Endodermal cell (in vitro differentiated cells): ENCODE results near the gene IFIT1B. TPM values are rescaled to one million over a fixed set of nuclear protein-coding genes. Genes with fewer than 3 reads are reported as not detected.
A peak's percentile ranks its signal among the peaks of the same experiment; 100 is the strongest.

ENCODE experiments used
- DNase-seq: peaks from one replicate; pipeline ENCODE4 v3.0.0-alpha.2; 2017
- H3K27ac ChIP-seq: 2 replicates; pipeline ENCODE4 v1.5.1; 2013; ENCODE audit warnings: mild to moderate bottlenecking, low read depth, low read length, moderate library complexity
- H3K27me3 ChIP-seq: 2 replicates; pipeline ENCODE4 v1.6.1; 2013; ENCODE audit warnings: mild to moderate bottlenecking, low read length, moderate library complexity; ENCODE audit not compliant: insufficient read depth, control insufficient read depth, poor library complexity, severe bottlenecking
- H3K36me3 ChIP-seq: 2 replicates; pipeline ENCODE4 v1.7.0; 2013; ENCODE audit warnings: mild to moderate bottlenecking, low read length, moderate library complexity; ENCODE audit not compliant: control insufficient read depth, insufficient read depth
- H3K4me1 ChIP-seq: one replicate; pipeline ENCODE4 v1.7.0; 2013; ENCODE audit warnings: low read length; ENCODE audit not compliant: control insufficient read depth, insufficient read depth
- H3K4me3 ChIP-seq: 2 replicates; pipeline ENCODE4 v1.5.1; 2013; ENCODE audit warnings: mild to moderate bottlenecking, low read length, moderate library complexity
- H3K9ac ChIP-seq: 2 replicates; pipeline ENCODE4 v1.6.1; 2013; ENCODE audit warnings: mild to moderate bottlenecking, low read length, moderate library complexity; ENCODE audit not compliant: poor library complexity, severe bottlenecking; ENCODE audit errors: extremely low read depth
- H3K9me3 ChIP-seq: 2 replicates; pipeline ENCODE4 v1.6.1; 2013; ENCODE audit warnings: mild to moderate bottlenecking, low read length, moderate library complexity; ENCODE audit not compliant: control insufficient read depth
- H3K27ac Mint-ChIP-seq: 2 replicates; pipeline ENCODE4 v1.8.0; 2020; ENCODE audit warnings: mixed read lengths
- H3K27me3 Mint-ChIP-seq: 2 replicates; pipeline ENCODE4 v1.8.0; 2021; ENCODE audit warnings: mild to moderate bottlenecking, mixed read lengths; ENCODE audit not compliant: insufficient read depth
- H3K36me3 Mint-ChIP-seq: 2 replicates; pipeline ENCODE4 v1.8.0; 2020; ENCODE audit warnings: low read depth, mixed read lengths
- H3K4me1 Mint-ChIP-seq: 2 replicates; pipeline ENCODE4 v1.8.0; 2020; ENCODE audit warnings: mixed read lengths
- H3K4me3 Mint-ChIP-seq: 2 replicates; pipeline ENCODE4 v1.8.0; 2020; ENCODE audit warnings: mild to moderate bottlenecking, moderate library complexity, mixed read lengths
- H3K9me3 Mint-ChIP-seq: 2 replicates; pipeline ENCODE4 v1.8.0; 2020; ENCODE audit warnings: mild to moderate bottlenecking, mixed read lengths
- WGBS, 2 experiments: methylation state at CpG; one replicate each; pipeline versions ENCODE4 v1.1.5 to v1.1.7; 2013; ENCODE audit warnings: missing lambda C conversion rate in 2 of 2, mixed read lengths in 1 of 2; ENCODE audit not compliant: insufficient coverage in 1 of 2, insufficient read length in 1 of 2; 5-methylcytosine and 5-hydroxymethylcytosine counted together
- total RNA-seq, 2 donors: library from RNA; stranded (reverse); fragmentation: NEBNext Ultra II Directional in 1 of 2; extraction: Animal tissue kit (Norgen Biotek cat#: 25700) in 1 of 2; gene quantifications; 2 replicates in 1 of 2; 3 replicates in 1 of 2; pipeline ENCODE4 v1.2.1, GENCODE V29; 2021
- TF ChIP-seq, protein P1 (sequence below): fragments of 200-600 bp; sonication (generic); conservative IDR thresholded peaks from 2 replicates; pipeline ENCODE4 v1.5.0; 2021; ENCODE audit warnings: antibody characterized with exemption, mild to moderate bottlenecking

IFIT1B gene
- total RNA-seq, 2 donors from 2014 or later: not detected

GRCh38 chr10:89369156-89370105, 8.4 kb upstream of the IFIT1B start:
- Histone ChIP-seq H3K36me3 (no peaks in the 10 kb centered on the region), H3K9me3 (no peaks in the 10 kb centered on the region), H3K27me3 (no peaks in the 10 kb centered on the region), H3K4me3 (no peak overlapping the region), H3K9ac (no peak overlapping the region), H3K4me1 (peaks cover 8% of the 10 kb centered on the region), H3K27ac (no peak overlapping the region)
- DNase-seq: peak; percentile 48
- TF ChIP-seq, protein P1, sequence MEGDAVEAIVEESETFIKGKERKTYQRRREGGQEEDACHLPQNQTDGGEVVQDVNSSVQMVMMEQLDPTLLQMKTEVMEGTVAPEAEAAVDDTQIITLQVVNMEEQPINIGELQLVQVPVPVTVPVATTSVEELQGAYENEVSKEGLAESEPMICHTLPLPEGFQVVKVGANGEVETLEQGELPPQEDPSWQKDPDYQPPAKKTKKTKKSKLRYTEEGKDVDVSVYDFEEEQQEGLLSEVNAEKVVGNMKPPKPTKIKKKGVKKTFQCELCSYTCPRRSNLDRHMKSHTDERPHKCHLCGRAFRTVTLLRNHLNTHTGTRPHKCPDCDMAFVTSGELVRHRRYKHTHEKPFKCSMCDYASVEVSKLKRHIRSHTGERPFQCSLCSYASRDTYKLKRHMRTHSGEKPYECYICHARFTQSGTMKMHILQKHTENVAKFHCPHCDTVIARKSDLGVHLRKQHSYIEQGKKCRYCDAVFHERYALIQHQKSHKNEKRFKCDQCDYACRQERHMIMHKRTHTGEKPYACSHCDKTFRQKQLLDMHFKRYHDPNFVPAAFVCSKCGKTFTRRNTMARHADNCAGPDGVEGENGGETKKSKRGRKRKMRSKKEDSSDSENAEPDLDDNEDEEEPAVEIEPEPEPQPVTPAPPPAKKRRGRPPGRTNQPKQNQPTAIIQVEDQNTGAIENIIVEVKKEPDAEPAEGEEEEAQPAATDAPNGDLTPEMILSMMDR: peak; percentile 85
- 85 to 87% methylated on average over 2 to 4 of the region's 5 CpGs for WGBS, 2 experiments
- no peaks in the 10 kb centered on the region for H3K27me3 Mint-ChIP-seq
- peaks cover 10% of the 10 kb centered on the region for H3K9me3 Mint-ChIP-seq
- H3K4me1 Mint-ChIP-seq: peaks cover 29% of the 10 kb centered on the region
- H3K4me3 Mint-ChIP-seq: no peak overlapping the region
- no peaks in the 10 kb centered on the region for H3K36me3 Mint-ChIP-seq
- H3K27ac Mint-ChIP-seq: peak overlapping the region; percentile 44

GRCh38 chr10:89371079-89371478, 6.8 kb upstream of the IFIT1B start:
- H3K4me3 ChIP-seq: no peak overlapping the region
- no peak overlapping the region for H3K27ac ChIP-seq
- peaks cover 6% of the 10 kb centered on the region for H3K9me3 Mint-ChIP-seq
- H3K4me1 ChIP-seq: peaks cover 3% of the 10 kb centered on the region
- peaks cover 27% of the 10 kb centered on the region for H3K4me1 Mint-ChIP-seq
- H3K27ac Mint-ChIP-seq: no peak overlapping the region
- H3K27me3 ChIP-seq: no peaks in the 10 kb centered on the region
- TF ChIP-seq, protein P1: no peak
- no peaks in the 10 kb centered on the region for H3K36me3 ChIP-seq
- H3K36me3 Mint-ChIP-seq: no peaks in the 10 kb centered on the region
- H3K27me3 Mint-ChIP-seq: no peaks in the 10 kb centered on the region
- H3K9ac ChIP-seq: no peak overlapping the region
- H3K9me3 ChIP-seq: no peaks in the 10 kb centered on the region
- DNase-seq: no peak
- no peak overlapping the region for H3K4me3 Mint-ChIP-seq

DNA sequence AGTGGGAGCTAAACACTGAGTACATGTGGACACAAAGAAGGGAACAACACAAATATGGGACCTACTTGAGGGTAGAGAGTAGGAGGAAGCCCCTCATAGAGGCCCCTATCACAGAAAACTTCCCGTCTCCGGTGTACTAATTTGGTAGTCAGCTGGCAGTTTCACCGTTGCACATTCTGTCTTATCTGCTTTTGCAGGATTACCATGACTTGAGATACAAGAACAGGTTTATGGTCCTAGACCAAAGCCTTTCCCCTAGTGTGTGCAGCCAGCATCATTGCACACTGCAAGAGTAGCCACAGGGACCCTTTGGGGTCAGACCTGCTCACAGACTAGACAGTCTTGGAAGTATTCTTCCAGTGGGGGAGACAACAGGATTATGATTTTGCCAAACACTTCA, 5.9 kb upstream of the IFIT1B start:
- no peaks in the 10 kb centered on the region for H3K27me3 Mint-ChIP-seq
- WGBS, 2 experiments: 80 to 91% methylated on average over 3 of the region's 3 CpGs
- no peak overlapping the region for H3K27ac ChIP-seq
- no peak overlapping the region for H3K4me3 Mint-ChIP-seq
- H3K4me1 ChIP-seq: peaks cover 3% of the 10 kb centered on the region
- H3K9ac ChIP-seq: no peak overlapping the region
- no peaks in the 10 kb centered on the region for H3K9me3 ChIP-seq
- no peaks in the 10 kb centered on the region for H3K36me3 ChIP-seq
- no peak for DNase-seq
- H3K27me3 ChIP-seq: no peaks in the 10 kb centered on the region
- no peak overlapping the region for H3K4me3 ChIP-seq
- H3K9me3 Mint-ChIP-seq: peaks cover under 1% of the 10 kb centered on the region
- peaks cover 27% of the 10 kb centered on the region for H3K4me1 Mint-ChIP-seq
- TF ChIP-seq, protein P1: no peak
- no peaks in the 10 kb centered on the region for H3K36me3 Mint-ChIP-seq
- H3K27ac Mint-ChIP-seq: no peak overlapping the region
